Liver (tissue), 3 donors: Measurements from ENCODE around the gene SEC24D.

Experiments
- EGR1 ChIP-seq, 2 donors: IDR thresholded peaks; 2 replicates each; pipeline ENCODE4 v1.6.1; 2016 to 2018; ENCODE audit warnings: antibody characterized with exemption in 2 of 2, low read depth in 2 of 2
- HNF4A ChIP-seq, 2 donors: conservative IDR thresholded peaks; 2 replicates each; pipeline ENCODE4 v1.6.1; 2016; ENCODE audit warnings: antibody characterized with exemption in 2 of 2, mild to moderate bottlenecking in 2 of 2
- HNF4G ChIP-seq: IDR thresholded peaks from 2 replicates; pipeline ENCODE4 v1.6.1; 2016; ENCODE audit warnings: antibody characterized with exemption
- RAD21 ChIP-seq, 2 donors: IDR thresholded peaks; 2 replicates each; pipeline ENCODE4 v1.6.1; 2016; ENCODE audit warnings: antibody characterized with exemption in 2 of 2, mild to moderate bottlenecking in 2 of 2
- SP1 ChIP-seq: IDR thresholded peaks from 2 replicates; pipeline ENCODE4 v1.6.1; 2018; ENCODE audit warnings: antibody characterized with exemption, mild to moderate bottlenecking
- YY1 ChIP-seq: IDR thresholded peaks from 2 replicates; pipeline ENCODE4 v1.6.1; 2016; ENCODE audit warnings: antibody characterized with exemption, mild to moderate bottlenecking
- TF ChIP-seq, protein P1 (sequence below): fragments of 150-350 bp; IDR thresholded peaks from 2 replicates; pipeline ENCODE4 v1.5.1; 2017; ENCODE audit warnings: improper control_type of control experiment, low read depth, low read length; ENCODE audit not compliant: missing input control
- TF ChIP-seq, protein P2 (sequence below): IDR thresholded peaks from 2 replicates; pipeline ENCODE4 v1.6.1; 2016; ENCODE audit warnings: antibody characterized with exemption
- TF ChIP-seq, protein P3 (sequence below): IDR thresholded peaks from 2 replicates; pipeline ENCODE4 v1.6.1; 2016; ENCODE audit warnings: antibody characterized with exemption, mild to moderate bottlenecking
- donor health status: healthy.
- donor health status: healthy.

DNA sequence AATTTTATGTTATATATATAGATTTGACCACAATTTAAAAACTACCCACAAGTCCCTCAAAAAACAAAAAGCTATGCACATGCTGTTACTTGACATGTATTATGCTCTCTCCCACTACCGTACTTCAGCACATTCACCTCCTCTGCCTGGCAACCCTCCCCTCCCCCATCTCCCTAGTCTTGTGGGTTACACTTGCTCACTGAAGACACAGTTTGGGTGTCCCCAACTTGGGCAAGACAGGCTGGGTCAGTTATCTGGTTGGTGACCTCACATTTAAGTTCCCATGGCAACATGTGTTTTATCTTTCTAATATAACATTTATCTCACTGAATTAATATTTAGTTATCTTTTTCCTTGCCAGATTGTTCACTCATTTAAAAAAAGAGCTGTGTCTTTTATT is 32.7 kb downstream of the SEC24D start:
- TF ChIP-seq, protein P1, sequence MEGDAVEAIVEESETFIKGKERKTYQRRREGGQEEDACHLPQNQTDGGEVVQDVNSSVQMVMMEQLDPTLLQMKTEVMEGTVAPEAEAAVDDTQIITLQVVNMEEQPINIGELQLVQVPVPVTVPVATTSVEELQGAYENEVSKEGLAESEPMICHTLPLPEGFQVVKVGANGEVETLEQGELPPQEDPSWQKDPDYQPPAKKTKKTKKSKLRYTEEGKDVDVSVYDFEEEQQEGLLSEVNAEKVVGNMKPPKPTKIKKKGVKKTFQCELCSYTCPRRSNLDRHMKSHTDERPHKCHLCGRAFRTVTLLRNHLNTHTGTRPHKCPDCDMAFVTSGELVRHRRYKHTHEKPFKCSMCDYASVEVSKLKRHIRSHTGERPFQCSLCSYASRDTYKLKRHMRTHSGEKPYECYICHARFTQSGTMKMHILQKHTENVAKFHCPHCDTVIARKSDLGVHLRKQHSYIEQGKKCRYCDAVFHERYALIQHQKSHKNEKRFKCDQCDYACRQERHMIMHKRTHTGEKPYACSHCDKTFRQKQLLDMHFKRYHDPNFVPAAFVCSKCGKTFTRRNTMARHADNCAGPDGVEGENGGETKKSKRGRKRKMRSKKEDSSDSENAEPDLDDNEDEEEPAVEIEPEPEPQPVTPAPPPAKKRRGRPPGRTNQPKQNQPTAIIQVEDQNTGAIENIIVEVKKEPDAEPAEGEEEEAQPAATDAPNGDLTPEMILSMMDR, result no peak
- TF ChIP-seq, protein P2, sequence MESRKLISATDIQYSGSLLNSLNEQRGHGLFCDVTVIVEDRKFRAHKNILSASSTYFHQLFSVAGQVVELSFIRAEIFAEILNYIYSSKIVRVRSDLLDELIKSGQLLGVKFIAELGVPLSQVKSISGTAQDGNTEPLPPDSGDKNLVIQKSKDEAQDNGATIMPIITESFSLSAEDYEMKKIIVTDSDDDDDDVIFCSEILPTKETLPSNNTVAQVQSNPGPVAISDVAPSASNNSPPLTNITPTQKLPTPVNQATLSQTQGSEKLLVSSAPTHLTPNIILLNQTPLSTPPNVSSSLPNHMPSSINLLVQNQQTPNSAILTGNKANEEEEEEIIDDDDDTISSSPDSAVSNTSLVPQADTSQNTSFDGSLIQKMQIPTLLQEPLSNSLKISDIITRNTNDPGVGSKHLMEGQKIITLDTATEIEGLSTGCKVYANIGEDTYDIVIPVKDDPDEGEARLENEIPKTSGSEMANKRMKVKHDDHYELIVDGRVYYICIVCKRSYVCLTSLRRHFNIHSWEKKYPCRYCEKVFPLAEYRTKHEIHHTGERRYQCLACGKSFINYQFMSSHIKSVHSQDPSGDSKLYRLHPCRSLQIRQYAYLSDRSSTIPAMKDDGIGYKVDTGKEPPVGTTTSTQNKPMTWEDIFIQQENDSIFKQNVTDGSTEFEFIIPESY, result no peak
- TF ChIP-seq YY1 (no peak), EGR1 (IDR thresholded peaks at IDR 0.05; ENCODE audit: low read depth in 2 of 2) (no peak), SP1 (no peak), HNF4A (conservative IDR thresholded peaks at IDR 0.05) (no peak), RAD21 (IDR thresholded peaks at IDR 0.05) (no peak), HNF4G (no peak)
- TF ChIP-seq, protein P3, sequence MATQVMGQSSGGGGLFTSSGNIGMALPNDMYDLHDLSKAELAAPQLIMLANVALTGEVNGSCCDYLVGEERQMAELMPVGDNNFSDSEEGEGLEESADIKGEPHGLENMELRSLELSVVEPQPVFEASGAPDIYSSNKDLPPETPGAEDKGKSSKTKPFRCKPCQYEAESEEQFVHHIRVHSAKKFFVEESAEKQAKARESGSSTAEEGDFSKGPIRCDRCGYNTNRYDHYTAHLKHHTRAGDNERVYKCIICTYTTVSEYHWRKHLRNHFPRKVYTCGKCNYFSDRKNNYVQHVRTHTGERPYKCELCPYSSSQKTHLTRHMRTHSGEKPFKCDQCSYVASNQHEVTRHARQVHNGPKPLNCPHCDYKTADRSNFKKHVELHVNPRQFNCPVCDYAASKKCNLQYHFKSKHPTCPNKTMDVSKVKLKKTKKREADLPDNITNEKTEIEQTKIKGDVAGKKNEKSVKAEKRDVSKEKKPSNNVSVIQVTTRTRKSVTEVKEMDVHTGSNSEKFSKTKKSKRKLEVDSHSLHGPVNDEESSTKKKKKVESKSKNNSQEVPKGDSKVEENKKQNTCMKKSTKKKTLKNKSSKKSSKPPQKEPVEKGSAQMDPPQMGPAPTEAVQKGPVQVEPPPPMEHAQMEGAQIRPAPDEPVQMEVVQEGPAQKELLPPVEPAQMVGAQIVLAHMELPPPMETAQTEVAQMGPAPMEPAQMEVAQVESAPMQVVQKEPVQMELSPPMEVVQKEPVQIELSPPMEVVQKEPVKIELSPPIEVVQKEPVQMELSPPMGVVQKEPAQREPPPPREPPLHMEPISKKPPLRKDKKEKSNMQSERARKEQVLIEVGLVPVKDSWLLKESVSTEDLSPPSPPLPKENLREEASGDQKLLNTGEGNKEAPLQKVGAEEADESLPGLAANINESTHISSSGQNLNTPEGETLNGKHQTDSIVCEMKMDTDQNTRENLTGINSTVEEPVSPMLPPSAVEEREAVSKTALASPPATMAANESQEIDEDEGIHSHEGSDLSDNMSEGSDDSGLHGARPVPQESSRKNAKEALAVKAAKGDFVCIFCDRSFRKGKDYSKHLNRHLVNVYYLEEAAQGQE, result no peak
